Measurements from ENCODE around the gene SOX5.

Gene SOX5

GRCh38 chr12:23927907-23928306 is 21.6 kb downstream of the SOX5 start:
- Histone ChIP-seq H3K36me3 (replicated peaks; ENCODE audit: insufficient read depth, low read length) (no peaks in the 10 kb centered on the region), H2AFZ (ENCODE audit: low read length) (no peak overlapping the region), H3K9me3 (replicated peaks; ENCODE audit: insufficient read depth, low read length) (no peaks in the 10 kb centered on the region), H3K4me2 (ENCODE audit: low read depth, low read length) (no peak overlapping the region), H3K9me2 (replicated peaks; ENCODE audit: insufficient read depth, low read length) (no peaks in the 10 kb centered on the region), H3K79me2 (ENCODE audit: low read length) (no peaks in the 10 kb centered on the region), H3F3A (ENCODE audit: insufficient read depth, low read length) (no peaks in the 10 kb centered on the region), H4K20me1 (ENCODE audit: insufficient read depth, low read length) (no peaks in the 10 kb centered on the region), H3K27me3 (replicated peaks; ENCODE audit: insufficient read depth, low read length) (no peaks in the 10 kb centered on the region), H3K27ac (ENCODE audit: low read length) (no peak overlapping the region), H3K9ac (ENCODE audit: low read length) (no peak overlapping the region), H3K4me3 (ENCODE audit: low read length) (no peak overlapping the region), H3K4me1 (ENCODE audit: low read length) (no peaks in the 10 kb centered on the region)
- TF ChIP-seq EZH2 (optimal IDR thresholded peaks at IDR 0.05; ENCODE audit: low read depth, low read length) (no peak), CTCF (IDR thresholded peaks at IDR 0.05; ENCODE audit: low read length) (no peak), EZH2phosphoT487 (IDR thresholded peaks at IDR 0.05; ENCODE audit: low read length) (no peak)
- DNase-seq = no peak

- Histone ChIP-seq H3K9me2 (replicated peaks; ENCODE audit: insufficient read depth, low read length) (no peaks in the 10 kb centered on the region), H2AFZ (ENCODE audit: low read length) (peak overlapping the region; percentile 60), H3K27ac (ENCODE audit: low read length) (peak overlapping the region; percentile 59; the same call in 1 of the 2 replicates), H3F3A (ENCODE audit: insufficient read depth, low read length) (no peaks in the 10 kb centered on the region), H3K9ac (ENCODE audit: low read length) (peak overlapping the region; percentile 25; the same call in 1 of the 2 replicates), H3K27me3 (replicated peaks; ENCODE audit: insufficient read depth, low read length) (no peaks in the 10 kb centered on the region), H3K36me3 (replicated peaks; ENCODE audit: insufficient read depth, low read length) (no peaks in the 10 kb centered on the region), H3K4me2 (ENCODE audit: low read depth, low read length) (peak overlapping the region; percentile 58), H3K79me2 (ENCODE audit: low read length) (no peaks in the 10 kb centered on the region), H4K20me1 (ENCODE audit: insufficient read depth, low read length) (no peaks in the 10 kb centered on the region), H3K4me1 (ENCODE audit: low read length) (no peaks in the 10 kb centered on the region), H3K4me3 (ENCODE audit: low read length) (peak overlapping the region; percentile 48), H3K9me3 (replicated peaks; ENCODE audit: insufficient read depth, low read length) (no peaks in the 10 kb centered on the region)
- peak; percentile 50 for DNase-seq
- no peak for TF ChIP-seq CTCF (IDR thresholded peaks at IDR 0.05; ENCODE audit: low read length)
- no peak for TF ChIP-seq EZH2phosphoT487 (IDR thresholded peaks at IDR 0.05; ENCODE audit: low read length)
- TF ChIP-seq EZH2 (optimal IDR thresholded peaks at IDR 0.05; ENCODE audit: low read depth, low read length) = no peak
These were observed 28.2 kb downstream of the SOX5 start for GRCh38 chr12:23921099-23921856.

GRCh38 chr12:23911574-23911973 is 37.9 kb downstream of the SOX5 start:
- no peak overlapping the region for H3K9ac ChIP-seq (ENCODE audit: low read length)
- no peaks in the 10 kb centered on the region for H3K36me3 ChIP-seq (replicated peaks; ENCODE audit: insufficient read depth, low read length)
- H3K27me3 ChIP-seq (replicated peaks; ENCODE audit: insufficient read depth, low read length) = no peaks in the 10 kb centered on the region
- H3K4me3 ChIP-seq (ENCODE audit: low read length) = no peak overlapping the region
- no peaks in the 10 kb centered on the region for H3K4me1 ChIP-seq (ENCODE audit: low read length)
- no peaks in the 10 kb centered on the region for H3K79me2 ChIP-seq (ENCODE audit: low read length)
- no peak for DNase-seq
- H3K9me2 ChIP-seq (replicated peaks; ENCODE audit: insufficient read depth, low read length) = no peaks in the 10 kb centered on the region
- TF ChIP-seq EZH2 (optimal IDR thresholded peaks at IDR 0.05; ENCODE audit: low read depth, low read length) = no peak
- TF ChIP-seq CTCF (IDR thresholded peaks at IDR 0.05; ENCODE audit: low read length) = no peak
- TF ChIP-seq EZH2phosphoT487 (IDR thresholded peaks at IDR 0.05; ENCODE audit: low read length) = no peak
- H4K20me1 ChIP-seq (ENCODE audit: insufficient read depth, low read length) = no peaks in the 10 kb centered on the region
- no peaks in the 10 kb centered on the region for H3F3A ChIP-seq (ENCODE audit: insufficient read depth, low read length)
- H3K9me3 ChIP-seq (replicated peaks; ENCODE audit: insufficient read depth, low read length) = no peaks in the 10 kb centered on the region
- no peak overlapping the region for H3K27ac ChIP-seq (ENCODE audit: low read length)
- H3K4me2 ChIP-seq (ENCODE audit: low read depth, low read length) = no peak overlapping the region
- H2AFZ ChIP-seq (ENCODE audit: low read length) = no peak overlapping the region

All from MM.1S (cell line).